ENCODE results near the gene PAX7.

DNA sequence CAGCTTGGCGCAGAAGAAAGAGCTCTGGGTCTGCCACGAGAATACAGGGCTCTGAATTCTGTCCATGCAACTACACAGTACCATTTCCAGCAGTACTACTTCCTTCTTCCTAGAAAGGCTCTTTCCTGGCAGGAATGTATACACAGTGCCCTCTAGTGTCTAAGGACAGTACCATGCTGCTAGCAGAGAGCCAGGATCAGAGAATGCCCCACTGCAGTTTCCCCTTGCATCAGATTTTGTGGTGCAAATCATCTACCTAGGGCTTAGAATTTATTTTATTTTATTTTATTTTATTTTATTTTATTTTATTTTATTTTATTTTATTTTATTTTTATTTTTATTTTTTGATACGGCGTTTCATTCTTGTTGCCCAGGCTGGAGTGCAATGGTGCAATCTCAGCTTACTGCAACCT, 50.8 kb downstream of the PAX7 start:
- TF ChIP-seq, protein P1, sequence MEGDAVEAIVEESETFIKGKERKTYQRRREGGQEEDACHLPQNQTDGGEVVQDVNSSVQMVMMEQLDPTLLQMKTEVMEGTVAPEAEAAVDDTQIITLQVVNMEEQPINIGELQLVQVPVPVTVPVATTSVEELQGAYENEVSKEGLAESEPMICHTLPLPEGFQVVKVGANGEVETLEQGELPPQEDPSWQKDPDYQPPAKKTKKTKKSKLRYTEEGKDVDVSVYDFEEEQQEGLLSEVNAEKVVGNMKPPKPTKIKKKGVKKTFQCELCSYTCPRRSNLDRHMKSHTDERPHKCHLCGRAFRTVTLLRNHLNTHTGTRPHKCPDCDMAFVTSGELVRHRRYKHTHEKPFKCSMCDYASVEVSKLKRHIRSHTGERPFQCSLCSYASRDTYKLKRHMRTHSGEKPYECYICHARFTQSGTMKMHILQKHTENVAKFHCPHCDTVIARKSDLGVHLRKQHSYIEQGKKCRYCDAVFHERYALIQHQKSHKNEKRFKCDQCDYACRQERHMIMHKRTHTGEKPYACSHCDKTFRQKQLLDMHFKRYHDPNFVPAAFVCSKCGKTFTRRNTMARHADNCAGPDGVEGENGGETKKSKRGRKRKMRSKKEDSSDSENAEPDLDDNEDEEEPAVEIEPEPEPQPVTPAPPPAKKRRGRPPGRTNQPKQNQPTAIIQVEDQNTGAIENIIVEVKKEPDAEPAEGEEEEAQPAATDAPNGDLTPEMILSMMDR (IDR thresholded peaks at IDR 0.05; ENCODE audit: poor library complexity, severe bottlenecking), result peak; percentile 72
- peak; percentile 64 for TF ChIP-seq RAD21 (conservative IDR thresholded peaks at IDR 0.05)
- no peak for TF ChIP-seq POLR2AphosphoS5 (IDR thresholded peaks at IDR 0.05)
- no peak for TF ChIP-seq EP300 (conservative IDR thresholded peaks at IDR 0.05; ENCODE audit: poor library complexity, severe bottlenecking)
- no peak for TF ChIP-seq EZH2 (IDR thresholded peaks at IDR 0.05; ENCODE audit: borderline replicate concordance, insufficient read depth, low read length, poor library complexity, severe bottlenecking)
- TF ChIP-seq, protein P2, sequence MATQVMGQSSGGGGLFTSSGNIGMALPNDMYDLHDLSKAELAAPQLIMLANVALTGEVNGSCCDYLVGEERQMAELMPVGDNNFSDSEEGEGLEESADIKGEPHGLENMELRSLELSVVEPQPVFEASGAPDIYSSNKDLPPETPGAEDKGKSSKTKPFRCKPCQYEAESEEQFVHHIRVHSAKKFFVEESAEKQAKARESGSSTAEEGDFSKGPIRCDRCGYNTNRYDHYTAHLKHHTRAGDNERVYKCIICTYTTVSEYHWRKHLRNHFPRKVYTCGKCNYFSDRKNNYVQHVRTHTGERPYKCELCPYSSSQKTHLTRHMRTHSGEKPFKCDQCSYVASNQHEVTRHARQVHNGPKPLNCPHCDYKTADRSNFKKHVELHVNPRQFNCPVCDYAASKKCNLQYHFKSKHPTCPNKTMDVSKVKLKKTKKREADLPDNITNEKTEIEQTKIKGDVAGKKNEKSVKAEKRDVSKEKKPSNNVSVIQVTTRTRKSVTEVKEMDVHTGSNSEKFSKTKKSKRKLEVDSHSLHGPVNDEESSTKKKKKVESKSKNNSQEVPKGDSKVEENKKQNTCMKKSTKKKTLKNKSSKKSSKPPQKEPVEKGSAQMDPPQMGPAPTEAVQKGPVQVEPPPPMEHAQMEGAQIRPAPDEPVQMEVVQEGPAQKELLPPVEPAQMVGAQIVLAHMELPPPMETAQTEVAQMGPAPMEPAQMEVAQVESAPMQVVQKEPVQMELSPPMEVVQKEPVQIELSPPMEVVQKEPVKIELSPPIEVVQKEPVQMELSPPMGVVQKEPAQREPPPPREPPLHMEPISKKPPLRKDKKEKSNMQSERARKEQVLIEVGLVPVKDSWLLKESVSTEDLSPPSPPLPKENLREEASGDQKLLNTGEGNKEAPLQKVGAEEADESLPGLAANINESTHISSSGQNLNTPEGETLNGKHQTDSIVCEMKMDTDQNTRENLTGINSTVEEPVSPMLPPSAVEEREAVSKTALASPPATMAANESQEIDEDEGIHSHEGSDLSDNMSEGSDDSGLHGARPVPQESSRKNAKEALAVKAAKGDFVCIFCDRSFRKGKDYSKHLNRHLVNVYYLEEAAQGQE (IDR thresholded peaks at IDR 0.05; ENCODE audit: borderline replicate concordance), result no peak
- TF ChIP-seq SMC3 (conservative IDR thresholded peaks at IDR 0.05; ENCODE audit: poor library complexity), result peak; percentile 60
